Measurements from ENCODE around the gene ANKRD13A. TPM values are rescaled to one million over a fixed set of nuclear protein-coding genes. Genes with fewer than 3 reads are reported as not detected.

ANKRD13A gene
- total and polyA plus RNA-seq, 2 of the 8 experiments (the other 6 are each of a cell fraction or from before 2014, with no cell fraction given): 16.8 to 21.4 TPM

- TF ChIP-seq ASH2L (IDR thresholded peaks at IDR 0.05; ENCODE audit: low read length) (no peak), RXRA (IDR thresholded peaks at IDR 0.05; ENCODE audit: insufficient read depth, low read depth, low read length) (no peak)
These were observed 78.6 kb downstream of the ANKRD13A start (continued) for GRCh38 chr12:110077800-110078199.

Data from H1 (cell line).